ENCODE data around the gene MAPK8IP2.
"Not testable (repeated sequence)": the region's sequence is repeated elsewhere in the genome, so short reads cannot be mapped to it uniquely, and the experiment has no call there.

Gene MAPK8IP2

DNA sequence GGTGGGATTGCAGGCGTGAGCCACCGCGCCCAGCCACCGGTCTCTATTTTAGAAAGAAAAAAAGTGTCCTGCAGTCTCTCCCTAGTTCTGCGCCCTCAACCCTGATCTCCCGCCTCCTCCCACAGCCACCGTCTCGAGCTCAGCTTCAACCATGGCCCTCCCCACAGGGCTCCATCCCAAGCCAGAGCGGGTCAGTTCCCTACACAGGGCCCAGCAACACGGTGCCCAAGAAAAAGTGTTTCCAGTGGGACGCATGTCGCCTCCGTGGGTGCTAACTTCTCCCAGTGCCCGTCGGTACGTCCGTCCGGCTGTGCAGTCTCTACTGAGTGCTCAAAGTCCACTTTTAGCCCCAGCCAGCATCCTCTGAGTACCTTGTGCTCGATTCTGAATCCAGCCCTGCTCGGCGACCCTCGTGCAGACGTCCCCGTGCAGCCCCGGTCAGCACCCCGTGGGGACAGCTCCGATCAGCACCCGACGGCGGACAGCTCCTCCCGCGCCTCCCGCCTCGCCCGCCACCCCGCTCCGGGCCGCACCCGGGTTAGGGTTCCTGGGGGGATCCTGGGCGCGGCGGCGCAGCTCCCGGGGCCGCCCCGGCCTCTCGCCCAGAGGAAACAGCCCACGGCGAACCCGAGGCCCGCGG lies 657 bp upstream of the MAPK8IP2 start:
- DNase-seq, result peak in 5 of 58 donors; percentile 13 to 36 (median 28)

- no peak for DNase-seq
These were observed 525 bp downstream of the MAPK8IP2 start for GRCh38 chr22:50600967-50601668.

DNA sequence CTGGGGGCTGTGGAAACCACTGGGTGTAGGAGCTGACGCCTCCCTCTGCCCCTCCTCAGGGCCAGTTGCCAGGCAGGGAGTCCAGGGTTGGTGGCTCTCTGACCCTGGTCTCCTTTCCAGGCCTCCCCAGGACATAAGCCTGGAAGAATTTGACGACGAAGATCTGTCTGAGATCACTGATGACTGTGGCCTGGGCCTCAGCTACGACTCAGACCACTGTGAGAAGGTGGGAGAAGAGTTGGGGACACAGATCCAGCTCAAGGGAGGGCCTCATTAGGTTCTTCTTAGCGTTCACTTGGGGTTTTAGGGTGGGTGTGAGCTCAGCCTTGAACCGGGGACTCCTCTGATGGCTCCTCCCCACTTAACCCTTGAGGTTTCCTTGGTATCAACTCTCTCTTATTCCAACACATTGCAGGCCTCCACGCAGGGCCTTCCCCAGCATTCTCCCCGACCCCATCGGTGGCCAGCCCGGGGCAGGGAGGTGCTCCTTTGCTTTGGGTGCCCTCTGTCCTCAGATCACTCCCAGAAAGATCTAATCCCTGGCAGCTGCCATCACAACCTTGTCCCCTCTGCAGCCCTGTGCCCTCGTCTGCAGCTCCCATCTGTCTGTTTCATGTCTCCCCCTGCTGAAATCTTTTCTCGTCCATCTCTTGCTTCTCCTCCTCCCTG lies 1.2 kb downstream of the MAPK8IP2 start:
- DNase-seq, result no peak

- peak in 1 of 58 donors; percentile 16 for DNase-seq
These were observed 1.7 kb downstream of the MAPK8IP2 start for GRCh38 chr22:50602338-50602700.

DNA sequence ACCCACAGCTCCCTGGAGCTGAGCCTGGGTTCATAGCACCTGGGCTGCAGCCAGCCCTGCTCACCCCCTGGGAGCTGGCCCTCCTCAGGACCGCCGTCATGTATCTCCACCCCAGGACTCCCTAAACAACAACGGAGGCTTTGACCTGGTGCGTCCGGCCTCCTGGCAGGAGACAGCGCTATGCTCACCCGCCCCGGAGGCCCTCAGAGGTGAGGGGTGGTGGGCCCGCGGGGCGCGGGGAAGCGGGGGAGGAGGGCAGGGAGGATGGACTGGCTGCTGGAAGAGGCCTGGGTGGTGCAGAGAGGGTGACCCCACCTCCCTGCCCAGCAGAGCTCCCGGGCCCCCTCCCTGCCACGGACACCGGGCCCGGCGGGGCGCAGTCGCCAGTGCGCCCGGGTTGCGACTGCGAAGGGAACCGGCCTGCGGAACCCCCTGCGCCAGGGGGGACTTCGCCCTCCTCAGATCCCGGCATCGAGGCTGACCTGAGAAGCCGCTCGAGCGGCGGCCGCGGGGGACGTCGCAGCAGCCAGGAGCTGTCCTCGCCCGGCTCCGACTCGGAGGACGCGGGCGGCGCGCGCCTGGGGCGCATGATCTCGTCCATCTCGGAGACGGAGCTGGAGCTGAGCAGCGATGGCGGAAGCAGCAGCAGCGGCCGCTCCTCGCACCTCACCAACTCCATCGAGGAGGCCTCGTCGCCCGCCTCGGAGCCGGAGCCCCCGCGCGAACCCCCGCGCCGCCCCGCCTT lies 3.1 kb downstream of the MAPK8IP2 start:
- DNase-seq, result no peak

- DNase-seq, result no peak
These were observed 3.8 kb downstream of the MAPK8IP2 start for GRCh38 chr22:50604256-50605001.

GRCh38 chr22:50605002-50605612 lies 4.5 kb downstream of the MAPK8IP2 start:
- DNase-seq, result no peak

- DNase-seq, result no peak
These were observed 5.1 kb downstream of the MAPK8IP2 start for GRCh38 chr22:50605613-50606074.

DNA sequence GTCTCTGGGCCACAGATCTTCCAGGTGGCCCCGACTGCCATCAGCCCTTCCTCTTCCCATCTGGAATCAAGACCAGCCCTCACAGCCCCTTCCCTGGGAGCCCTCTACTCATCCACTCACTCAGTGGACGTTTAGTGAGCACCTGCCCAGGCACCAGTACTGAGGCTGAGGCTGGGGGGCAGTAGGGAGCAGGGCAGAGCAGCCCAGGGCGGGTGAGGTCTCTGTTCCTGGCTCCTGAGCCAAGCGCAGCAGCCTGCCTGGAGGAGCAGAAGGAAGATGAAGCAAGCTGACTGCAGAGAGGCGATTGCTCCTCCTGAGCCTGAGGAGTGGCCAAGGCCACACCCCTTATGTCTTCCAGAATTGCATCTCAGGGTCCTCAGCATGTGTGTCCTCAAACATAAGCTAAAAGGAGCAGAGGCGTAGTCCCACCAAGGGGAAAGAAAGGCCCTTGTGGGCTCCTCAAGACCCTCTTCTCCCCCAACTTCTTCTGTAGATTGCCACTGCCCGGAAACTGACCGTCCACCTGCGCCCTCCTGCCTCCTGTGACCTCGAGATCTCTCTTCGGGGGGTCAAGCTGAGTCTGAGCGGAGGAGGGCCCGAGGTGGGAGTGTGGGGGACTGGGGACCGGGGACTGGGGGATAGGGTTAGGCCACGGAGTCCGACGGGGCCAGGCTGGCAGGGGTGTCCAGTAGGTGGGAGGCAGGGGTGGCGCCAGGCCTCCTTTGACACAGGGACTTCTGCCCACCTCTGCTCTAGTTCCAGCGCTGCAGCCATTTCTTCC lies 5.8 kb downstream of the MAPK8IP2 start:
- DNase-seq, result peak in 1 of 58 donors; percentile 44

DNA sequence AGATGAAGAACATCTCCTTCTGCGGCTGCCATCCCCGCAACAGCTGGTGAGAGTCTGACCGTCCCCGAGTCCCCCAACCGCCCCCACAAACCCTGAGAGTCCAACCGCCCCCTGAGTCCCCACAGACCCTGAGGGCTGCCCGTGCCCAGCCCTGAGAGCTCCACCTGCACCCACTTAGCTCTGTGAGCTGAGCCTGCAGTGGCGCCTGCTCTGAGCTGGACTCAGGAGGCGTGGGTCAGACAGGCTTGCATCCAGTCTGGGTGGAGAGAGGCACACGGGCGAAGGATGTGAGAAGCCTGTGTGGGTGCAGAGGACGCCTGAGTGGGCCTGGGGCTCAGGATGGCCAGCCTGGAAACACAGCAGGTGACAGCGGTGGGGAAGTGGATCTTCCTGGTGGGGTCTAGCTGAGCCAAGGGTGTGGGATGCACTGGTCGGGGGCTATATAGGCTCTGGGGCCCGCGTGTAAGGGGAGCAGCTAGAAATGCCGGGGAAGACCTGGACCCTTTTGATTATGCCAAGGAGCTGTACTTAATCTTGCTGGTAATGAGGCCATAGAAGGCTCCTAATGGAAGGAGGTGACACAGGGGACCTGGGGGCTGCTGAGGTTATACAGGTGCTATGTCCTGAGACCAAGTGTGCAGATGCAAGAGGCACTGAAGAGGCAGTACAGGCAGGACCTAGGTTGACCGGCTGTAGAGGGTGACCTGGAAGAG lies 6.5 kb downstream of the MAPK8IP2 start:
- no peak for DNase-seq

GRCh38 chr22:50607659-50608020 lies 7.0 kb downstream of the MAPK8IP2 start:
- DNase-seq, result no peak

GRCh38 chr22:50608058-50608840 lies 7.7 kb downstream of the MAPK8IP2 start:
- not testable (repeated sequence) for DNase-seq

- no peak for DNase-seq
These were observed 8.4 kb downstream of the MAPK8IP2 start for GRCh38 chr22:50608996-50609395.

- no peak for DNase-seq
These were observed 9.0 kb downstream of the MAPK8IP2 start for GRCh38 chr22:50609599-50609998.

DNA sequence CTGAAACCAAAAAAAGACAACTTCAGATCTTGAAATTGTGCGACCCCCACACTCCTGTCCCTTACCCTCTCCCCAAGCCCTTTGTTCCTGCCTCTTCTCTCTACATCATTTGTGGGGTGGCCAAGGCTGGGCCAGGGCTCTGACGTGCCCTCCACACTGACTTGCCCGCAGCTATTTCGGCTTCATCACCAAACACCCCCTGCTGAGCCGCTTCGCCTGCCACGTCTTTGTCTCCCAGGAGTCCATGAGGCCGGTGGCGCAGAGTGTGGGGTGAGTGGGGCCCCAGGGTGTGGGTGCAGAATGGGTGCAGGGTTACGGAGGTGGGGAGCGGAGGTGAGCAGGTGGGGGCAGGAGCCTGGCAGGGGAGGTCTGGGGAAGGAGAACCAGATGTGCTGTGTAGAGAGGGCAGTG lies 9.5 kb downstream of the MAPK8IP2 start:
- no peak for DNase-seq

- no peak for DNase-seq
These were observed 10.0 kb downstream of the MAPK8IP2 start for GRCh38 chr22:50610581-50610980.

GRCh38 chr22:50611341-50612060 lies 10.9 kb downstream of the MAPK8IP2 start:
- DNase-seq, result no peak

- no peak for DNase-seq
These were observed 11.6 kb downstream of the MAPK8IP2 start for GRCh38 chr22:50612168-50612527.

All from anterior cingulate cortex (tissue), 58 donors.